Type B pancreatic cell (in vitro differentiated cells): ENCODE data around the gene ARPC2. TPM values are rescaled to one million over a fixed set of nuclear protein-coding genes. Genes with fewer than 3 reads are reported as not detected.

Experiments
- DNase-seq: peaks from one replicate; pipeline ENCODE4 v3.0.0; 2021; ENCODE audit warnings: mixed read lengths; ENCODE audit not compliant: unreplicated experiment; ENCODE audit errors: extremely low spot score
- H3K27ac Mint-ChIP-seq: 2 replicates; pipeline ENCODE4 v1.8.0; 2021; ENCODE audit warnings: mild to moderate bottlenecking, mixed read lengths
- H3K27me3 Mint-ChIP-seq: 2 replicates; pipeline ENCODE4 v1.8.0; 2021; ENCODE audit warnings: mixed read lengths
- H3K36me3 Mint-ChIP-seq: 2 replicates; pipeline ENCODE4 v1.8.0; 2021; ENCODE audit warnings: mixed read lengths
- H3K4me1 Mint-ChIP-seq: one replicate; pipeline ENCODE4 v1.8.0; 2021; ENCODE audit warnings: mixed read lengths; ENCODE audit not compliant: unreplicated experiment
- H3K4me3 Mint-ChIP-seq: 2 replicates; pipeline ENCODE4 v1.8.0; 2021; ENCODE audit warnings: mild to moderate bottlenecking, mixed read lengths
- H3K9me3 Mint-ChIP-seq: 2 replicates; pipeline ENCODE4 v1.8.0; 2021; ENCODE audit warnings: mixed read lengths
- total RNA-seq: library from RNA; stranded (reverse); gene quantifications from 2 replicates; pipeline ENCODE4 v1.2.1, GENCODE V29; 2021; ENCODE audit warnings: low replicate concordance
- TF ChIP-seq, protein P1 (sequence below): fragments of 200-600 bp; sonication (generic); conservative IDR thresholded peaks from 2 replicates; pipeline ENCODE4 v1.5.0; 2021; ENCODE audit warnings: antibody characterized with exemption, mild to moderate bottlenecking

The ARPC2 gene
- total RNA-seq, 1 donor from 2014 or later, result 211 TPM

DNA sequence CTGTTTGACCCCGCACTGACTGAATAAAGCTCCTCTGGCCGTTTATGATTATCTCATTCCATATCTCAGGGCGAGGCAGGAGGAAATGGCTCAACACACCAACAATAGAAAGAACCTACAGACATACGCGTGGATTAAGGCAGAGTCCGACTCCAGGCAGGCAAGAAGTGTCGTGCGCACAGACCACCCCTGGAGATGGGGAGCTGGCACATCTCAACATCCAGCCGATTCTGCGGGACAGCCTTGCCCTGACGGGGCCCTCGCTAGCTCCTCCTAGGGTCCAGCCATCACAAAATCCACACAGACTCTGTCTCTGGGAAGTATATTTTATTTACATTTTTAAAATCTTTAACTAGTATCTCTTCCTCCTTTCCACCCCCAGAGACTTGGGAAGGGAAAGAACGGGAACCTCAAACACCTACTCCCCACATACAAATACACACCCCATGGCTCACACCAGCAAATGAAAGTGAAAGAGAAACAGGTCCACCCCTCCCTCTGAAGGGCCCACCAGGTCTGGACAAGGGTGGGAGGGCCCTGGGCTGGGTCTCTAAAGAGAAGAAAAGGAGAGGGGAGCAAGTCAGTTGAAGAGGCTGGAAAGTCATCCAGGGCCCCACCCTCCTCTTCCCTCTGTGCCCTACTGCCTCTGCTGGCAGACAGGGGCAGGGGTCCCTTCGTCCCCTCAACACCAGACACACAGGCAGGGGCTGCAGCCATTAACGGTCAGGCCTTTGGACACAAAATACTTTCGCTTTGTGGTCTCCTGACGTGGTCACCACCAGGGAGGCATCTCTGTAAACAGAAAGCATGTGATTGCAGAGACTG lies 47.0 kb downstream of the ARPC2 start:
- H3K27ac Mint-ChIP-seq, result peak overlapping the region; percentile 77
- H3K4me3 Mint-ChIP-seq, result peak overlapping the region; percentile 43
- DNase-seq, result no peak
- H3K4me1 Mint-ChIP-seq, result peaks cover 35% of the 10 kb centered on the region
- H3K9me3 Mint-ChIP-seq, result no peaks in the 10 kb centered on the region
- TF ChIP-seq, protein P1, sequence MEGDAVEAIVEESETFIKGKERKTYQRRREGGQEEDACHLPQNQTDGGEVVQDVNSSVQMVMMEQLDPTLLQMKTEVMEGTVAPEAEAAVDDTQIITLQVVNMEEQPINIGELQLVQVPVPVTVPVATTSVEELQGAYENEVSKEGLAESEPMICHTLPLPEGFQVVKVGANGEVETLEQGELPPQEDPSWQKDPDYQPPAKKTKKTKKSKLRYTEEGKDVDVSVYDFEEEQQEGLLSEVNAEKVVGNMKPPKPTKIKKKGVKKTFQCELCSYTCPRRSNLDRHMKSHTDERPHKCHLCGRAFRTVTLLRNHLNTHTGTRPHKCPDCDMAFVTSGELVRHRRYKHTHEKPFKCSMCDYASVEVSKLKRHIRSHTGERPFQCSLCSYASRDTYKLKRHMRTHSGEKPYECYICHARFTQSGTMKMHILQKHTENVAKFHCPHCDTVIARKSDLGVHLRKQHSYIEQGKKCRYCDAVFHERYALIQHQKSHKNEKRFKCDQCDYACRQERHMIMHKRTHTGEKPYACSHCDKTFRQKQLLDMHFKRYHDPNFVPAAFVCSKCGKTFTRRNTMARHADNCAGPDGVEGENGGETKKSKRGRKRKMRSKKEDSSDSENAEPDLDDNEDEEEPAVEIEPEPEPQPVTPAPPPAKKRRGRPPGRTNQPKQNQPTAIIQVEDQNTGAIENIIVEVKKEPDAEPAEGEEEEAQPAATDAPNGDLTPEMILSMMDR, result no peak
- H3K36me3 Mint-ChIP-seq, result peaks cover 15% of the 10 kb centered on the region
- no peaks in the 10 kb centered on the region for H3K27me3 Mint-ChIP-seq

DNA sequence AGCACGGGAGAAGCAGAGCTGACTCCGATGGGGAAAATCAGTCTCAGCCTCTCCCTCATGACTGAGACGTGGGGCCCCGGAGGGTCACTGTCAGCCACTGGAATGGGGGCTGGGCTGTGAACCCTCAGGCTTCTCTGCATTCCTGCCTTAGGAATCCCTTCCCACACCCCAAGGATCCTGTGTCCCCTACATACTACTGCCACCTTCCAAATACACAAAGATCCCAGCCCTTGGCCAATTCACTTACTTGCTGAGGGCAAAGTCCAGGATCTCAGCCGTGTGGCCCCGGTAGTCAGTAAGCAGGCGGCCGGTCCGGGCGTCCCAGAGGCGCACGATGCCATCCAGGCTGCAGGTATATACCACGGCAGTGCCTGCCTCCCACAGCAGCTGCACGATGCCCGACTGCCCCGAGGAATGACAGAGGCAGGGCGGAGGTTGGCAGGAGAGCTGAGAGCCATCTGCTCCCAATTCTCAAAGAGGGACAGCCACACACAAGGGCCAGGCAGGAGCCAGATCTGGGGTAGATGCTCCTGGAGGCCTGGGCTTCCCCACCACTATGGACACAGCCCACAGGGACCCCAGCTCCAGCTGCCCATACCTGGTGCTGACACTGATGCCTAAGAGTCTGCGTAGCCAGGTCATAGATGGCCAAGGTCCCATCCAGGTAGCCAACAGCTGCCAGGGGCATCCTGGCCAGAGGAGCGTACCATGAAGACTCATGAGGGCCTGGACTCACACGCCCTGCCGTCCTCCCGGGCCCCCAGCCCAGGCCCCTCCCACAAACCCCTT lies 48.0 kb downstream of the ARPC2 start:
- Mint-ChIP-seq H3K27ac (peak overlapping the region; percentile 56), H3K4me3 (no peak overlapping the region), H3K9me3 (no peaks in the 10 kb centered on the region), H3K27me3 (no peaks in the 10 kb centered on the region), H3K36me3 (peaks cover 20% of the 10 kb centered on the region), H3K4me1 (peaks cover 30% of the 10 kb centered on the region)
- no peak for DNase-seq
- TF ChIP-seq, protein P1, result no peak

DNA sequence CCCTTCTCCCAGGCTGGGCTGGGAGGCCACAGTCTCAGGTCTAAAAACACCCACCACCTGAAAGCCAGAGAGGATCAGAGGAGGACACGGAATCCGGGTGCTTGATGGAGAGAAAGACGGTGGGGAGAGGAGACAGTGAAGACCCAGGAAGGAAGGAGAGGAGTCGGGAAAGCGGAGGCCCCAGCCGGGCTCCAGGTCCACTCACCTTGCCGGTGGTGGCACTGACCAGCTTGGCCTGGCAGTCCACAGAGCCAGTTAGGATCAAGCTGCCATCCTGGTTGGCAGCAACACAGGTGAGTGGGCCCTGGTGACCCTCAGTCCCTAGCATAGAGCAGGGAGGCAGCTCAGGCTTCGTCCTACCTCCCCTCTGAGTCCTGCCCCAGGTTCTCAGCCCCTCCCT lies 48.6 kb downstream of the ARPC2 start:
- peaks cover 26% of the 10 kb centered on the region for H3K4me1 Mint-ChIP-seq
- no peak overlapping the region for H3K27ac Mint-ChIP-seq
- TF ChIP-seq, protein P1, result no peak
- no peaks in the 10 kb centered on the region for H3K27me3 Mint-ChIP-seq
- DNase-seq, result no peak
- H3K4me3 Mint-ChIP-seq, result no peak overlapping the region
- no peaks in the 10 kb centered on the region for H3K9me3 Mint-ChIP-seq
- peaks cover 22% of the 10 kb centered on the region for H3K36me3 Mint-ChIP-seq

DNA sequence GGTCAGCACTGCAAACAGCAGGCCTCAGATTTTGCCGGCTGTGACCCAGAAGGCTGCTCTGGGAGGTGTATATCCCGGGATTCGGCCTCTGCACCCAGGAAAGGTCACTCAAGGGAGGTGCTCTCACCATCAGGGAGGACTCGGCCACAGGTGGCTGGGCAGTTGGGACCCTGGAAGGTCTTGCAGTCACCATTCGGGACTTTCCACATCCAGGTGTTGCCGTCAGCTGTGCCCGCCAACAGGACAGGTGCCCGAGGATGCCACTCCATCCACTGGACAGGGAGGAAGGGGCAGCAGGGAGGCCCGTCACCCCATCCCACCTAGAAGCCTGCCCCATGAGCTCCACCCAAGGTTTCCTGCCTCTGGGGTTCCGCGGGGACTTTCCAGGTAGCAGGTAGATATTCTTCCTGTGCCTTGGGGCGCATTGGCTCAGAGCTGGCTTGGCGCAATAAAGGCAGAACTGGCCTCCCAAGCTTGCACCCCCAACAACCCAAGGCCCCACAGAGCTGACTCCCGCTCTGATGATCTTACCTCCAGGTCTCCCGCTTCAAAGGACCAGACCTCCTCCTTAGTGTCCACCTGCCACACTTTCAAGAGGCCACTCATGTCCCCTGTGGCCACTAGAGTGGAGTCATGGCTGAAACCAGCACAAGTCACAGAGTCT lies 49.5 kb downstream of the ARPC2 start:
- H3K9me3 Mint-ChIP-seq, result no peaks in the 10 kb centered on the region
- H3K4me3 Mint-ChIP-seq, result no peak overlapping the region
- peaks cover 22% of the 10 kb centered on the region for H3K36me3 Mint-ChIP-seq
- TF ChIP-seq, protein P1, result no peak
- H3K27ac Mint-ChIP-seq, result no peak overlapping the region
- no peaks in the 10 kb centered on the region for H3K27me3 Mint-ChIP-seq
- H3K4me1 Mint-ChIP-seq, result peaks cover 24% of the 10 kb centered on the region
- DNase-seq, result no peak

DNA sequence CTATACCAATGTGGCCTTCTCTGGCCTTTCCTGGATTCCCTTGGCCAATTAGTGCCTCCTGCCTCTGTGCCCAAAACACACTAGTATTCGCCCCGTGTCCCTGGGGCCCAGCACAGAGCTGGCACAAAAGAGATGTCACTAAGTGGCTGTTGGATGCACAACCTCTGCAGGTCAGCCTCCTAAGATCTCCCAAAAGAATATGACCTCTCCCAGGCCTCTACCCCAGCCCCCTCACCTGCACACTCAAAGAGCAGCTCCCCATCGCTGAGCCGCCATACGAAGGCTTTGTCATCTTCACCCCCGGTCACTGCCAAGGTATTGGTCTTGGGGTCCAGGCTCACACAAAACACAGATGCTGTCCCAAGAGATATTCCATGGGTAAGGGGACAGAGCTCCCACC lies 50.3 kb downstream of the ARPC2 start:
- no peak for DNase-seq
- H3K4me1 Mint-ChIP-seq, result peaks cover 31% of the 10 kb centered on the region
- TF ChIP-seq, protein P1, result no peak
- H3K27me3 Mint-ChIP-seq, result no peaks in the 10 kb centered on the region
- H3K27ac Mint-ChIP-seq, result peak overlapping the region; percentile 39
- peak overlapping the region; percentile 70 for H3K4me3 Mint-ChIP-seq
- H3K36me3 Mint-ChIP-seq, result peaks cover 22% of the 10 kb centered on the region
- no peaks in the 10 kb centered on the region for H3K9me3 Mint-ChIP-seq
